GM04503 (cell line): ENCODE data around the gene TMEM109.

Source experiments
- DNase-seq: peaks from one replicate; pipeline ENCODE4 v3.0.0-alpha.2; 2012; ENCODE audit warnings: low read depth

Gene TMEM109

DNA sequence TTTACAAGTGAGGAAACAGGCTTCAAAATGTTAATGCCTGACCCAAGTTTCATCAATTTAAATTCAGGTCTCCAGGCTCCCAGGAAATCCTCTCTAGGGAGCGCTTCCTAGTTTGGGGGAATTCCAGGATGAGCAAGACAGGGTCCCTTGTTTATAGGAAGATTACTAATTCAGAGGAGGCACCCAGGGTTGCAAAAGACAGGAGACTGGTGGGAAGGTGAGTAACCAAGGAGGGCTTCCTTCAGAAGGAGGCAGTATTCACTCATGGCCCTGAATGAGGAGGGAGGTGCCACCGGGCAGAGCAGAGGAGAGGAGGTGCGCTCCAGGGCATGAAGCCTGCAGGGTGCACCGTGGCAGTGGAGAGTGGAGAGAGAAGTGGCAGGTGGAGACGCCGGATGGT lies 11.9 kb downstream of the TMEM109 start:
- DNase-seq: no peak

DNA sequence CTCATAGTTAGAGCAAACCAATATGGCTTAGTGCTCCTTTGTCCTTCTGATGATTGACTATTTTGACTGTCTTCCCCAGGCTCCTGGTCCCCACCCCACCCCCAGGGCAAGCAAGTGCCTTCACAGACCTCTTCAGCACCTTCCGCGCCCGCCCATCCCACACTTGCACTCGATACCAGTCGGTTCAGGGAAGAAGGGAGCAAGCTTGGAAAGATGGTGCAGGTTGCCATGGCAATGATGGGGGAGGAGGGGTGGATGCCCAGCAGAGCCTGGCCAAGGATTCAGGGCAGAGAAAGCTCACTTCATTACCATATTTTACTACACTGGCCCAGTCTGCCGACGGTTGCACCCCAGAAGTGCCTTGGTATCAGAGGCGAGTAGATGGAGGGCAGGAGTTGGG lies 12.5 kb downstream of the TMEM109 start:
- no peak for DNase-seq

DNA sequence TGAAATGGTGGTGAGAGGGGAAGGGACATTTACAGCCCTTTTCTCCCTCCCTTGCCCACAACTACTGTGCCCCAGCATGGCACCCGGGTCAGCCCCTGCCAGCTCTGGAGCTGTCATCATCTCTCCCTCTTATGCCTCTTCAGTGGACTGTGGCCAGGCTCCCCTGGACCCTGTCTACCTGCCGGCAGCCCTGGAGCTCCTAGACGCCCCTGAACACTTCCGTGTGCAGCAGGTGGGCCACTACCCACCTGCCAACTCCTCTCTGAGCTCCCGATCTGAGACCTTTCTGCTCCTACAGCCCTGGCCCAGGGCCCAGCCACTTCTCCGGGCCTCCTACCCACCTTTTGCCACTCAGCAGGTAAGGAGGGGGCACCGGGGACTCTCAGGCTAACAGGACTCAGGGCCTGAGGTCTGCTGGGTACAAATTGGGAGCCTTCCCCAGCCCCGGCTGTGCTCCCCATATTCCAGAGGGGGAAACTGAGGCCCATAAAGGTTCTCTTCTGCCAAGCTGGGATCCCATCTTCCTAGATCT lies 13.2 kb downstream of the TMEM109 start:
- no peak for DNase-seq

DNA sequence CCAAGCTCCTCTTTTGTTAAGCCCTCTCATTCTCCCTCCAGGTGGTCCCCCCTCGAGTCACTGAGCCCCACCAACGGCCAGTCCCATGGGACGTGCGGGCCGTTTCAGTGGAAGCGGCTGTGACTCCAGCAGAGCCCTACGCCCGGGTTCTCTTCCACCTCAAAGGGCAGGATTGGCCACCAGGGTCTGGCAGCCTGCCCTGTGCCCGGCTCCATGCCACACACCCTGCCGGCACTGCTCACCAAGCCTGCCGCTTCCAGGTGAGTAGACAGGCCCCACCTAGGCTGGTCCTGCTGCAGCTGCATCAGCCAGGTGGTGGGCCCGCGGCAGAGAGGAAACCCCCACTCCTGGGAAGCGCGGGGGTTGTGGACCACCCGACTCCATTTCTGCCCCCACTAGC lies 13.6 kb downstream of the TMEM109 start:
- no peak for DNase-seq

DNA sequence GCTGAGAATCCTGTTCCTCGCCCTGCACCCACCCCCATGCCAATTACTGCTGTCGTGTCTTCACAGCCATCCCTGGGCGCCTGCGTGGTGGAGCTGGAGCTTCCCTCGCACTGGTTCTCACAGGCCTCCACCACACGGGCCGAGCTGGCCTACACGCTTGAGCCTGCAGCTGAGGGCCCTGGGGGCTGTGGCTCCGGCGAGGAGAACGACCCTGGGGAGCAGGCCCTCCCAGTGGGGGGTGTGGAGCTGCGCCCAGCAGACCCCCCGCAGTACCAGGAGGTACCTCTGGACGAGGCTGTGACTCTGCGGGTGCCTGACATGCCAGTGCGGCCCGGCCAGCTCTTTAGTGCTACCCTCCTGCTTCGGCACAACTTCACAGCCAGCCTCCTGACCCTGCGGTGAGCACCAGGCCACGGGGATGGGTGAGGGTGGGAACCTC lies 14.6 kb downstream of the TMEM109 start:
- no peak for DNase-seq

DNA sequence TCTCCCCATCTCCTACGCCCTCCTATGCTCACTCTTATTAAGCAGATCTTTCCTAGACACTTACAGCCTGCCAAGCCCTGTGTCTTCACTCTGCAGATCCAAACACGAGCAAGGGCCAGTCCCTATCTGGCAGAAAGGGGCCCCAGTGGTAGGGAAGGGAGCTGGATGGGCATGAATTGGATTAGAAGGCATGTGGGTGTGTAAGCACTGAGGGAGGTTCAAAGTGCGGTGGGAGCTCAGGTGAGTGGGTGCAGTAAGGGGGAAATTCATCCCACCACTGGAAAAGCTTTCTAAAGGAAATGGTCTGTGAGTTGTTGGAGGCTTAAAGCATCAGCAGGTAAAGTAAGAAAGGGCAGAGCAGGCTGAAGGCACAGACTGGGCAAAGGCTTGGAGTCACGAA lies 15.8 kb downstream of the TMEM109 start:
- no peak for DNase-seq

DNA sequence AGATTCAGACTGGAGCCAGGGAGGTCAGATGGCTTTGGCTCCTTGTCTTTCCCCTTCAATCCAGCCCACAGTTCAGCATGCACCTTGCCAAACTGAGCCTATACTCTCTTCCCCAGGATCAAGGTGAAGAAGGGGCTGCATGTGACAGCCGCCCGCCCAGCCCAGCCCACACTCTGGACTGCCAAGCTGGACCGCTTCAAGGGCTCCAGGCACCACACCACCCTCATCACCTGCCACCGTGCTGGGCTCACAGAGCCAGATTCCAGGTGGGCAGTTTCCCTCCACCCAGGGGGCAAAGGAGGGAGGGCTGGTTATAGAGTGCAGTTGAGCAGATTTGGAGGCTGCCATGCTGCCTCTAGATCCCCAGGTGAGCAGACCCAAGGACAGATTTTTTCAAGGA lies 16.4 kb downstream of the TMEM109 start:
- no peak for DNase-seq

DNA sequence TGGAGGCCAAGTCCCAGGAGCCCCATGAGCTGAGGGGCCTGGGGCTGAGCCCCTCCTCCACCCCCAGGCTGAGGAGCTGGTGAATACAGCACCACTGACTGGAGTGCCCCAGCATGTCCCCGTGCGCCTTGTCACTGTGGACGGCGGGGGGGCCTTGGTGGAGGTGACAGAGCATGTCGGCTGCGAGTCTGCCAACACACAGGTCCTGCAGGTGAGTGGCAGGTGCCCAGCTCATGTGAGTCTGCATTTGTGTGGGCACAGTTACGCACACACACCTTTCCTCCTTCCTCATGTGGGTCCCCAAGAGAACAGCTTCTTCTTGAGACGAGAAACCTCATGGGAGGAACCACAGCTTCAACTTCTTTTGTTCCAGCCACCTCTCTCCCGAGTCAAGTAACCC lies 18.0 kb downstream of the TMEM109 start:
- DNase-seq: no peak

DNA sequence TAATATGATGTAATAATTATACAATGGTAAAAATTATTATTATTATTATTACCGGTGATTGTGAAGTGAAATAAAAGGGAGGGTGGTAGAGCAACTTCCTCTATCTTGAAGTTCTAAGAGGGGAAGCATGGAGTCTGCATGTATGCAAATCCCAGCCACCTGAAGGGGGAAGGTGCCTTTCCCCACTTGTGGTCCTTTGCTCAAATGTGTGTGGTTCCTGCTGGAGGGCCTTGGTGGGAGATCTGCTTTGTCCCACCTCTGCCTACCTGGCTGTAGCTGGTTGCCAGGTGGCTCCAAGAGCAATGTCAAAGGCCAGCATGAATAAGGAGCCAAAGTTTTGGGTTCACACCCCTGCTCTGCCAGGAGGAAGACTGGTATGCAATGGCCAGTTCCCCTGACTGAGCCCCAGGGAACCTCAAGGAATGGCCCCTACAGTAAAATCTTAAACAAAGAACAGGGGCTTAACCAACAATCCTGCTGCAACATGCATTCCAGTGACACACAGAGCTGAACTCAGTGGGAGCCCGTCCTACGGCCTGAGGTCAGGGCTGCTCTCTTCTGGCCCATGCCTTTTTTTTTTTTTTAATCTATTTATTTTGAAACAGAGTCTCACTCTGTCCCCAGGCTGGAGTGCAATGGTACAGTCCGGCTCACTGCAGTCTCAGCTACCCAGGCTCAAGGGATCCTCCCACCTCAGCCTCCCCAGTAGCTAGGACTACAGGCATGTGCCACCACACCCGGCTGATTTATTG lies 18.8 kb downstream of the TMEM109 start:
- no peak for DNase-seq

DNA sequence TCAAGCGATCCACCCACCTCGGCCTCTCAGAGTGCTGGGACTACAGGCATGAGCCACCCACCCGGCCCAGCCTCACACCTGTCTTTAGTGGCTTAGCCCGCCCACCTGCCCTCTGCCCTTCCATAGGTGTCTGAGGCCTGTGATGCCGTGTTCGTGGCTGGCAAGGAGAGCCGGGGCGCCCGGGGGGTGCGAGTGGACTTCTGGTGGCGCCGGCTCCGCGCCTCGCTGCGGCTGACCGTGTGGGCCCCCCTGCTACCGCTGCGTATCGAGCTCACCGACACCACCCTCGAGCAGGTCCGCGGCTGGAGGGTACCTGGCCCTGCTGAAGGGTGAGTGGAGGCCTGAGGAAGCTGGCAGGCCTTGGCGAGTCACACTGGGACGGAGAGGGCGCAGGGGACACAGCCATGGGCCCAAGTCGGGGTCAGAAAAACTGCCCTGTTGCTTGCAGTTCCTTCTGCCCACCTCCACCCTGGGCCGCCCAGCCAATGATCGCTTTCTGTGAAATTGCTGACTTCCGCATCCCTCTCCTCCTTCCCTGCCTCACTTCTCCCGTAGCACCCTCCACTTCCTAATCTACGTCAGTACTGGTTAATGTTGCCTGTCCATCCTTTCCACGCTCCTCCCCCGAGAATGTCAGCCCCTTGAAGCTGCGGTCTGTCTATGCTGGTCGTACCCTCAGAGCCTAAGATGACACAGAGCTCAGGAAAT lies 19.6 kb downstream of the TMEM109 start:
- DNase-seq: no peak

DNA sequence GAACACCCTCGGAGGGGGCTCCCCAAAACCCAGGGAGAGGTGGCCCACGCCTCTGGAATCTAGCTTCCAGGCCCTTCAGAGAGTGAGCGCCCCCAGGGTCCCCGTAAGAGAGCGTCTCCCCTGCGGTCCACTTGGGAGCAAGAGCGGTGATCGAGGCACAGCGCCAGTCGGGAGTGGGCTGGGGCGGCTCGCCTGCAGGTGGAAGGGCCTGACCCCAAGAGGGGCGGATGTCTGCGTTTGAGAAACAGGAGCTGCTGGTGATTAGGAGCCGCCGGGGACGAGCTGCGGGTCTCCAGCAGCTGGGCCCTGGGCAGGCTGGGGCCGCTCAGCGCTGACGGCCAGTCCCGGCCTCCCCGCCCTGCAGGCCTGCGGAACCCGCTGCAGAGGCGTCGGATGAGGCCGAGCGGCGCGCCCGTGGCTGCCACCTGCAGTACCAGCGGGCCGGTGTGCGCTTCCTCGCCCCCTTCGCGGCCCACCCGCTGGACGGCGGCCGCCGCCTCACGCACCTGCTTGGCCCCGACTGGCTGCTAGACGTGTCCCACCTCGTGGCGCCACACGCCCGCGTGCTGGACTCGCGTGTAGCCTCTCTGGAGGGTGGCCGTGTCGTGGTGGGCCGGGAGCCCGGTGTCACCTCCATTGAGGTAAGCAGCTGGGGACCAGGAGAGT lies 20.3 kb downstream of the TMEM109 start:
- no peak for DNase-seq

DNA sequence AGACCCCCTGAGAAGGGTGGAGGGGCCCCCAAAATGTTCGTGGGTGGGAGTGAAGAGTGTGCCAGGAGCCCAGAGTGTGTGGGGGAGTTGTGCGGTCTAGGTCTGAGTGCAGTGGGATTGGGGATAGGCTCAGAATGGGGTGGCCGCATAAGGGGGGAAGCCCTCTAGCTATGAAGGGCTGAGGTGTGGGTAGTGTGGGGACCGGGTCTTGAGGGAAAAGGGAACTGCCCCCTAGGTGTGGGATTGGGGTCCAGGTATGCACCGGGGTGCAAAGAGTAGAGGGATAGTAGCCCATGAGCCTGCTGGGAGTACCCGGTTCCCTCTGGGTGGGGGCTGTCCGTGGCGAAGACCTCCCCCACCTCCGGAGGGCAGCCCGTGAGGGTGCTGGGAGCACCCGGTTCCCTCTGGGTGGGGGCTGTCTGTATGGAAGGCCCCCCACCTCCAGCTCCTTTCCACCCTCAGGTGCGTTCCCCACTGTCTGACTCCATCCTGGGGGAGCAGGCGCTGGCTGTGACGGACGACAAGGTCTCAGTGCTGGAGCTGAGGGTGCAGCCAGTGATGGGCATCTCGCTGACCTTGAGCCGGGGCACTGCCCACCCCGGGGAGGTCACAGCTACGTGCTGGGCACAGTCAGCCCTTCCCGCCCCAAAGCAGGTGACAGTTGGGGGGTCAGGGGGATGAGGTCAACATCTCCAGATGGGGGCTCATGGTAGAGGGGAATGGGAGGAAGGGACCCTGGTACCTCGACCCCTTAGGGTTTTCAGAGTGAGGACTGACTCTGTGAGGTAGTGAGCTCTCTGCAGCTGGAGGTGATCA lies 21.0 kb downstream of the TMEM109 start:
- no peak for DNase-seq

DNA sequence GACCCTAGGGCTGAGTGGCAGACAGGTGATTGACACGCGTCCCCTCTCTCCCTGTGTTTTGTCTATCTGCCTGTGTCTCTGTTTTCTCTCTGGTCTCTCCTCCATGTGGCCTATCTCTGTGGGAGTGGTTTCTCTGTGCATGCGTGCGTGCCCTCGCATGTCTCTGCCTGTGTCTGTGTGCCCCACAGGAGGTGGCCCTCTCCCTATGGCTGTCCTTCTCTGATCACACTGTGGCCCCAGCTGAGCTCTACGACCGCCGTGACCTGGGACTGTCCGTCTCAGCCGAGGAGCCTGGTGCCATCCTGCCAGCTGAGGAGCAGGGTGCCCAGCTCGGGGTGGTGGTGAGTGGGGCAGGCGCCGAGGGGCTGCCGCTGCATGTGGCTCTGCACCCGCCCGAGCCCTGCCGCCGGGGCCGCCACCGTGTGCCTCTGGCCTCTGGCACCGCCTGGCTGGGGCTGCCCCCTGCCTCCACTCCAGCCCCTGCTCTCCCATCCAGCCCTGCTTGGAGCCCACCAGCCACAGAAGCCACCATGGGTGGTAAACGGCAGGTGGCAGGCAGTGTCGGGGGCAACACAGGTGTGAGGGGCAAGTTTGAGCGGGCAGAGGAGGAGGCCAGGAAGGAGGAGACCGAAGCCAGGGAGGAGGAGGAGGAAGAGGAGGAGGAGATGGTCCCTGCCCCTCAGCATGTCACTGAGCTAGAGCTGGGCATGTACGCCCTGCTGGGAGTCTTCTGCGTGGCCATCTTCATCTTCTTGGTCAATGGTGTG lies 21.9 kb downstream of the TMEM109 start:
- no peak for DNase-seq

DNA sequence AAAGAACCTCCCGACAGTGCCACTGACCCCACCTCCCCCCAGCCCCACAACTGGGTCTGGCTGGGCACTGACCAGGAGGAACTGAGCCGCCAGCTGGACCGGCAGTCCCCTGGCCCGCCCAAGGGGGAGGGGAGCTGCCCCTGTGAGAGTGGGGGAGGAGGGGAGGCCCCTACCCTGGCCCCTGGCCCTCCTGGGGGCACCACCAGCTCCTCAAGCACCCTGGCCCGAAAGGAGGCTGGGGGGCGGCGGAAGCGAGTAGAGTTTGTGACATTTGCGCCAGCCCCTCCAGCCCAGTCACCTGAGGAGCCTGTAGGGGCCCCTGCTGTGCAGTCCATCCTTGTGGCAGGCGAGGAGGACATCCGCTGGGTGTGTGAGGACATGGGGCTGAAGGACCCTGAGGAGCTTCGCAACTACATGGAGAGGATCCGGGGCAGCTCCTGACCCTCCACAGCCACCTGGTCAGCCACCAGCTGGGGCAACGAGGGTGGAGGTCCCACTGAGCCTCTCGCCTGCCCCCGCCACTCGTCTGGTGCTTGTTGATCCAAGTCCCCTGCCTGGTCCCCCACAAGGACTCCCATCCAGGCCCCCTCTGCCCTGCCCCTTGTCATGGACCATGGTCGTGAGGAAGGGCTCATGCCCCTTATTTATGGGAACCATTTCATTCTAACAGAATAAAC lies 22.6 kb downstream of the TMEM109 start:
- DNase-seq: no peak

DNA sequence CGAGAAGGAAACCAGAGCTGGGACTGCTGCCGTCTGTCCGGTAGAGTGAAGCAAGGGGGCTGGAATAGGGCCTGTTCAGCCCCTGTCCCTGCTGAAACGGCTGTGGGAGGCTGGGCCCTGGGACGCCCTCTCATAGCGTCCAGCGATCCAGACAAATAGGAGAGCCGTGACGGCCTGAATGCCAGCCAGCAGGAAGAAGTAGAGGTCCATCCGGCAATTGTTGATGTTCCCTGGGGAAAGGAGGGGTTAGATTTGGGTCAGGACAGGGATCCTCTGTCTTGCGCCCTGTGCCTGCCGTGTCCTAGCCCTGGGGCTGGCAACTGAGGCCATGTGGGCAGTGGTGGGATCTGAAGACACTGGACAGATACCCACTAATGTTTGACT lies 23.2 kb downstream of the TMEM109 start:
- DNase-seq: no peak

DNA sequence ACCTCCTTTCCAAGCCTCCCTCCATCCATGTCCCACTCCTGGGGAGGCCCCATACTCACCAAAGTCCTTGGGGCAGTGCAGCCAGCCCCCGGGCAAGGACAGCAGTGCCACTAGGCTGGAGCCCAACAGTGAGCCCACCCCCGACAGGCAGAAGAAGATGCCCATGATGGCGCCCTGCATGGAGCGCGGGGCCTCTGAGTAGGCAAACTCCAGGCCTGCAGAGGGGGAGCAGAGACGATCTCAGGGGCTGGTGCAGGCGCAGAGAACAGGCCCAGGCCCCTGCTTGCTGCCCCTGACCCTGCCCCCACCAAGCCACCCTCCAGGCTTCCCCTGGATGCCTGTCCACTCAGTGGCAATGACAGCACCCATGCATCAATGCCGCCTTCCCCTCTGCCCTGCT lies 23.9 kb downstream of the TMEM109 start:
- DNase-seq: no peak

DNA sequence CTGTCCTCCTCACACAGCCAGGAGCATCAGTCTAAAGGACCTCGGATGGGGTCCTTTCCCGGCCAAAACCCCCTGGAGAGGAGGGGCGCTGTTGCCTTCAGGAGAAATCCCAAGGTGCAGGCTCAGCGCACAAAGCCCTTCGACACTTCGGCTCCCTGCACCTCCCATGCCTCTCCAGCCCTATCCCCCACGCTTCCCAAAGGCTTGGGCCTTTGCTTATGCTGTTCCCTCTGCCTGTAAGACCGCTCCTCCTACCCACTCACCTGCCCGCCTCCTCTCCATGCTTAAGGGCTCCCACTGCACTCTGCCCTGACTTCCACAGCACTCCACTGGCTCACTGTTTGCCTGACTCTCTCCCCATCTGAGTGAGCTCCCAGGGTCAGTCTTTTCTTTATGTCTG lies 24.5 kb downstream of the TMEM109 start:
- DNase-seq: no peak

DNA sequence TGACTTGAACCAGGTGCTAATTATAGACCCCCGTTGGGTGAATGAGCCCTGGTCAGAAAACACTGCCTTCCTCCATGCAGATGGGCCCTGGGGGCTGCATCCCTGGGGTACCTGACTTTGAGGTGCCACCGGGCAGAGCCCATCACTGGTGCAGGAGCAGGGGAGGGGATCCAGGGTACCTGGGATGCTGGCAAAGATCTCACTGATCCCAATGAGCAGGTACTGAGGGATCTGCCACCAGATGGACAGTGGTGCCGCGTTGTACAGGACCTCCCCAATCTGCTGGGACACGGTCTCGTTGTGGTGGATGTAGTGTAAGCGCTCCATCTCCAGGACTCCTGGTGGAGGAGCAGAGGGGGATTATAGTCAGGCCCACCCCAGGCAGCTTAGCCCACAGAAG lies 25.3 kb downstream of the TMEM109 start:
- DNase-seq: no peak

DNA sequence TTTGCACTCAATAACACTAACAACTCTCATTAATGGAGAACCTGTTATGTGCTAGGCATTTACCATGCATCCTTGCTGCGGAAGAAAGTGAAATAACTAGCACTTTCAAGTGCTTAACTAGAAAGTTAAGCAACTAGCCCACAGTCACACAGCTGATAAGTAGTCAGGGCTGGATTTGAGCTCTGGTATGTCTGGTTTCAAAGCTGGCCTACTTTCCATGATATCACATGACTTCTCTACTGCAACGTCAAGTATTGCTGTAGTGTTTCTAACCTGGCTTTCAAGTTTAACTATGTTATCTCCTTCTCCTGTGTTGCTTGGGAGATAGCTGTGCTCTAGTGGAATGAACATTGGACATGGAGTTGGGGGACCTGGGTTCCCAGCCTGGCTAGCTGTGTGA lies 25.9 kb downstream of the TMEM109 start:
- no peak for DNase-seq

DNA sequence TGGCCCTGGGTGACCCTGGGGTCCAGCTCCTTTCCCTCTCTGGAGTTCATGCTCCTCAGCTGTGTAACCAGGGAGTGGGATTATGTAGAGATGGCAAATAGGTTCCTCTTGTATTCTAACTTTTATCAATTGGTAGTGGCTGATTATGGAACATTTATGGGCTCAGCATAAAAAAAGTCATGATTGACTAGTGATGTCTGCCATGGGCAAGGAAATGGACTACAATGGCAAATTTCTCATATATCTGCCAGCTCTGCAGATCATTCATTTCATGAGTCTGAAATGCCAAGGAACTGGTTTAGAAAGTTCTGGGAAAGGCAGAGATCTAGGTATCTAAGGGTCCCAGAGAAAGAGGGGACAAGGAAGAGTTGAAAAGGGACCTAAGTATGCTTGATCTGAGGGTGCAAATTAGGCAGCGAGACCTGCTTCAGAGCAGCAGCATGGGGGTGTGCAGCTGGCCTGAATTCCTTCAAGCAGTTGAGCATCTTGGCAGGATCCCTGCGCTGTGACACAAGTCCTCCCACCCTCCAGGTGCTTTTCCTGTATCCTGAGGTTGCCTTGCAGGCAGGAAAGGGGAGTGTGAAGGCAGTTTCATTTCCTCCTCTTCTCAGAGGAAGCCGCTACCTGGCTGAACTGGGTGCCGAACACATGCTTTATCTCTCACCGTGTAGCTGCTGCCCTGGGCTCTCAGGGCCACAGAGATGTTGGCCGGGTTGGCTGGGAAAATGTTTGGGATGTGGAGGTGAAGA lies 27.6 kb downstream of the TMEM109 start:
- no peak for DNase-seq
